HUES6 (cell line): ENCODE data around the gene PLAU.
A peak's percentile ranks its signal among the peaks of the same experiment; 100 is the strongest.
"Not testable (repeated sequence)": the region's sequence is repeated elsewhere in the genome, so short reads cannot be mapped to it uniquely, and the experiment has no call there.

ENCODE experiments used
- H3K27ac ChIP-seq: 2 replicates; pipeline ENCODE4 v1.7.0; 2013; ENCODE audit warnings: low read depth, mild to moderate bottlenecking, low read length, inconsistent platforms
- H3K27me3 ChIP-seq: 2 replicates; pipeline ENCODE4 v1.6.1; 2013; ENCODE audit warnings: low read length; ENCODE audit not compliant: control insufficient read depth, insufficient read depth
- H3K36me3 ChIP-seq: 2 replicates; pipeline ENCODE4 v1.6.1; 2013; ENCODE audit warnings: low read length; ENCODE audit not compliant: control insufficient read depth, insufficient read depth
- H3K4me1 ChIP-seq: 2 replicates; pipeline ENCODE4 v1.6.1; 2013; ENCODE audit warnings: low read length; ENCODE audit not compliant: control insufficient read depth, insufficient read depth
- H3K4me3 ChIP-seq: 2 replicates; pipeline ENCODE4 v1.5.1; 2013; ENCODE audit warnings: low read depth, low read length
- H3K9ac ChIP-seq: one replicate; pipeline ENCODE4 v1.6.1; 2013; ENCODE audit warnings: mild to moderate bottlenecking, low read length
- H3K9me3 ChIP-seq: 2 replicates; pipeline ENCODE4 v1.6.1; 2013; ENCODE audit warnings: low read depth, low read length; ENCODE audit not compliant: control insufficient read depth, insufficient read depth

The PLAU gene

DNA sequence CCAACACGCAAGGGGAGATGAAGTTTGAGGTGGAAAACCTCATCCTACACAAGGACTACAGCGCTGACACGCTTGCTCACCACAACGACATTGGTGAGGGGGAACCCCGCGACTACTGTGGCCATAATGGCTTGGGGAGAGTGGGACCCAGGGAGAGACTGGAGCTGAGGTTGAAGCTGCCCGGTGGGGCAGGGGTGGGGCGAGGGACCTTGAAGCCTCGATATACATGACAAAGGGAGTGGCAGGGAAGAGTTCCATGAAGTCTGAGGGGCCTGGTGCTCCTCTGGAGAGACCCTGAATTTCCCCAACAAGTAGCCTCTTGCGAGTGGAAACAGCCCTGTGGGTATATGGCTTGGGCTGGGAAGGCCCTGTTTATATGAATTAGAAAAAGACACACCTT is 3.1 kb downstream of the PLAU start:
- H3K9ac ChIP-seq = no peak overlapping the region
- H3K27ac ChIP-seq = no peak overlapping the region
- peaks cover 24% of the 10 kb centered on the region for H3K36me3 ChIP-seq

GRCh38 chr10:73915206-73915851 is 4.4 kb downstream of the PLAU start:
- Histone ChIP-seq H3K27ac (no peak overlapping the region), H3K4me1 (peaks cover 28% of the 10 kb centered on the region), H3K27me3 (peaks cover 25% of the 10 kb centered on the region), H3K4me3 (no peak overlapping the region), H3K9ac (no peak overlapping the region), H3K9me3 (no peaks in the 10 kb centered on the region), H3K36me3 (peaks cover 24% of the 10 kb centered on the region)

More for the DNA sequence above, 3.1 kb downstream of the PLAU start:
- peaks cover 35% of the 10 kb centered on the region for H3K4me1 ChIP-seq
- no peaks in the 10 kb centered on the region for H3K9me3 ChIP-seq
- peaks cover 38% of the 10 kb centered on the region for H3K27me3 ChIP-seq
- peak overlapping the region; percentile 20; the same call in 1 of the 2 replicates for H3K4me3 ChIP-seq

- Histone ChIP-seq H3K27me3 (peaks cover 13% of the 10 kb centered on the region), H3K9me3 (no peaks in the 10 kb centered on the region), H3K36me3 (peaks cover 24% of the 10 kb centered on the region), H3K9ac (no peak overlapping the region), H3K27ac (no peak overlapping the region), H3K4me1 (peaks cover 22% of the 10 kb centered on the region), H3K4me3 (no peak overlapping the region)
These were observed 6.0 kb downstream of the PLAU start for GRCh38 chr10:73916761-73917470.

DNA sequence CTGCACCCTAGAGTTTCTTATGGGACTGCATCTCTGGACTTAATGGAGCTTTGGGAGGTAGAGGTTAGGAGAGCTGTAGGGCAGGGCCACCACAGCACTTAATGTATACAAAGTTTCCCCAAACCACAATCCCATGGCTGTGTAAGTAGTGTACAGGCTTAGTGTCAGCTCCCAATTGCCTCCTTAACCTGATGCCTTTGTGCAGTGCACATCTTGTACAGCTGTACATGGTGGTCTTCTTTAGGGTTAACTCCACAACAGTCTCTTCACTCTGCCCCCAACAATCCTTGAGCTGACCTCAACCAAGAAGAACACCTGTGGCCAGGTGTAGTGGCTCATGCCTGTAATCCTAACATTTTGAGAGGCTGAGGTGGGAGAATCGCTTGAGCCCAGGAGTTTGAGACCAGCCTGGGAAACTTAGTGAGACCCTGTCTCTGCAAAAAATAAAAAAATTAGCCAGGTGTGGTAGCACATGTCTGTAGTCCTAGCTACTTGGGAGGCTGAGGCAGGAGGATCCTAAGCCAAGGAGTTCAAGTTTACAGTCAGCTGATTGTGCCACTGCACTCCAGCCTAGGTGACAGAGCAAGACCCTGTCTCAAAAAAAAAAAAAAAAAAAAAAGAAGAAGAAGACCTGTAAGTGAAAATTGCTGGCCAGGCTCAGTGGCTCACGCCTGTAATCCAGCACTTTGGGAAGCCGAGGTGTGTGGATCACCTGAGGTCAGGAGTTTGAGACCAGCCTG is 6.8 kb downstream of the PLAU start:
- peaks cover 24% of the 10 kb centered on the region for H3K36me3 ChIP-seq
- H3K4me3 ChIP-seq = no peak overlapping the region
- no peak overlapping the region for H3K27ac ChIP-seq

DNA sequence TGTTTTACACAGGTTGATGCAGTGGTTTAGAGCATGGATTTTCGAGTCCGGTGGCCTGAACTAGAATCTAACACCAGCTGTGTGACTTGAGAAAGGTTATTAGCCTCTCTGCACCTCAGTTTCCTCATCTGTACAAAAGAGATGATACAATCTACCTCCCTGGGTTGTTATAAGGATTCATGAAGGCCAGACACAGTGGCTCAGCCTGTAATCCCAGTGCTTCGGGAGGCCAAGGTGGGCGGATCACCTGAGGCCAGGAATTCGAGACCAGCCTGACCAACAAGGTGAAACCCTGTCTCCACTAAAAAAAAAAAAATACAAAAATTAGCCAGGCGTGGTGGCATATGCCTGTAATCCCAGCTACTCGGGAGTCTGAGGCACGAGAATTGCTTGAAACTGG is 8.5 kb downstream of the PLAU start:
- Histone ChIP-seq H3K4me1 (peaks cover 21% of the 10 kb centered on the region), H3K36me3 (peaks cover 19% of the 10 kb centered on the region)
- not testable (repeated sequence) for H3K27me3 ChIP-seq, H3K9ac ChIP-seq, H3K27ac ChIP-seq, H3K9me3 ChIP-seq, H3K4me3 ChIP-seq

More for the DNA sequence above, 6.8 kb downstream of the PLAU start:
- no peaks in the 10 kb centered on the region for H3K9me3 ChIP-seq
- no peak overlapping the region for H3K9ac ChIP-seq
- peaks cover 5% of the 10 kb centered on the region; the same call in 1 of the 2 replicates for H3K27me3 ChIP-seq
- H3K4me1 ChIP-seq = peaks cover 20% of the 10 kb centered on the region

DNA sequence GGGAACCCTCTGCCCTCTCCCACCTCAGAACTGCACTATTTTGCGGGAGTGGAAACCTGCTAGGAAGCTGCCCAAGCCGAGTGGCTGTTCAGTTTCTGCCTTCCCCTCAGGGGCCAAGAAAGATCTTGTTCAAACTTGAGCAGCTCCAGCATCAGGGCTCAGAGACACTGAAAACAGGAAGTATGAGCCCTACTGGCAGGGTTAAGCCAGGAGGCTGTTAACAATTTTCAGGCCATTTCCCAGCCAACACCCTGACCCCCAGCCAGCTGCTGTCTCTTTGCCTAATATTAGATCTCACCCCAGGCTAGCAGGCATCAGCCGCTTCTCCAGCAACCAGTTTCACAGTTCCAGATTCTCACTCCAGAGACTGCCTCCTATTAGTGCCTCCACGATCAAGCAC is 9.2 kb downstream of the PLAU start:
- H3K9ac ChIP-seq = no peak overlapping the region
- H3K4me3 ChIP-seq = no peak overlapping the region
- no peaks in the 10 kb centered on the region for H3K27me3 ChIP-seq

DNA sequence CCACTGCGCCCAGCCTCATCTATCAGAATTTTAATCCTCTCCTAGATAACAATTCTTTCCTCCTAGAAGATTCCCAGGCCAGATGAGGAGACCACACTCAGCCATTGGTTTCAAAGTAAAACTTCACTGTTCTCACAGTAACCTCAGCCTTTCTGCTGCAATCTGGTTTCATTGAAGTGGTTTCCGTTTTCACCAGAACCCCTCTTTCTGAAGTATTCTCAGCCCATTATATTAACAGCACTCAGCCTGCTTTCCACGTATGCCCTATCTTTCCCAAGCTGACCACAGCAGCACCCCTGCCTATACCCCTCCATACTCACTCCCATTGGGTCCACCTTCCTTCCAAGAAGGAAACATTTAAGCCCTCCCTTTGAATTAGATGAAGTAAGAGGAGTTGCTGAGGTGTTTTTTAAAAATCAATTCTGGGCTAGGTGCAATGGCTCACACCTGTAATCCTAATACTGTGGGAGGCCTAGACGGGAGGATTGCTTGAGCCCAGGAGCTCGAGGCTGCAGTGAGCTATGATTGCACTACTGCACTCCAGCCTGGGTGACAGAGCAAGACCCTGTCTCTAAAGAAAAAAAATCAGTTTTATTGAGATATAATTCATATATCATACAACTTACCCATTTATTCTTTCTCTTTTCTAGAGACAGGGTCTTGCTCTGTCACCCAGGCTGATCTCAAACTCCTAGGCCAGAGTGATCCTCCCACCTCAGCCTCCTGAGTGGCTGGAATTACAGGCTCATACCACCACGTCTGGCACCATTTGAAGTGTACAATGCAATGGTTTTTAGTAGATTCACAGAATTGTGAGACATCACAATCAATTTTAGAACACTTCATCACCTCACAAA is 11.3 kb downstream of the PLAU start:
- Histone ChIP-seq H3K36me3 (no peaks in the 10 kb centered on the region), H3K9me3 (no peaks in the 10 kb centered on the region), H3K4me3 (no peak overlapping the region), H3K27me3 (no peaks in the 10 kb centered on the region), H3K9ac (no peak overlapping the region), H3K27ac (no peak overlapping the region), H3K4me1 (peaks cover 21% of the 10 kb centered on the region)

More for the DNA sequence above, 9.2 kb downstream of the PLAU start:
- Histone ChIP-seq H3K4me1 (peaks cover 21% of the 10 kb centered on the region), H3K9me3 (no peaks in the 10 kb centered on the region), H3K27ac (no peak overlapping the region), H3K36me3 (peaks cover 13% of the 10 kb centered on the region)

- no peak overlapping the region for H3K4me3 ChIP-seq
- no peak overlapping the region for H3K27ac ChIP-seq
- H3K9me3 ChIP-seq = no peaks in the 10 kb centered on the region
- no peaks in the 10 kb centered on the region for H3K36me3 ChIP-seq
- H3K4me1 ChIP-seq = peaks cover 21% of the 10 kb centered on the region
- H3K27me3 ChIP-seq = no peaks in the 10 kb centered on the region
- no peak overlapping the region for H3K9ac ChIP-seq
These were observed 11.9 kb downstream of the PLAU start for GRCh38 chr10:73922864-73923133.

GRCh38 chr10:73923935-73924598 is 13.1 kb downstream of the PLAU start:
- Histone ChIP-seq H3K27ac (no peak overlapping the region), H3K4me1 (peaks cover 21% of the 10 kb centered on the region), H3K9me3 (no peaks in the 10 kb centered on the region), H3K9ac (no peak overlapping the region), H3K4me3 (no peak overlapping the region), H3K27me3 (no peaks in the 10 kb centered on the region), H3K36me3 (no peaks in the 10 kb centered on the region)

DNA sequence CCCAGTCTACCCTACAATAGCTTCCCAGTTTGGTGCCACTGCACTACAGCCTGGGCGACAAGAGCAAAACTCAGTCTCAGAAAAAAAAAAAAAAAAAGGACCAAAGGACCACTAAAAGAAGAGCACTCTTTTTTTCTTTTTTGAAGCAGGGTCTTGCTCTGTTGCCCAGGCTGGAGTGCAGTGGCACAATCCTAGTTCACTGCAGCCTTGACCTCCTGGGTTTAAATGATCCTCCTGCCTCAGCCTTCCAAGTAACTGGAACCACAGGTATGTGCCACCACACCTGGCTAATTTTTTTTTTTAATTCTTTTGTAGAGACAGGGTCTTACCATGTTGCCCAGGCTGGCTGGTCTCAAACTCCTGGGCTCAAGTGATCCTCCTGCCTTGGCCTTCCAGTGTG is 14.0 kb downstream of the PLAU start:
- no peak overlapping the region for H3K9ac ChIP-seq
- H3K4me1 ChIP-seq = peaks cover 18% of the 10 kb centered on the region
- H3K9me3 ChIP-seq = no peaks in the 10 kb centered on the region
- no peak overlapping the region for H3K4me3 ChIP-seq
- no peaks in the 10 kb centered on the region for H3K27me3 ChIP-seq
- no peak overlapping the region for H3K27ac ChIP-seq
- H3K36me3 ChIP-seq = no peaks in the 10 kb centered on the region
